Pericardium fibroblast (primary cell): ENCODE data around the gene KNSTRN. TPM values are rescaled to one million over a fixed set of nuclear protein-coding genes. Genes with fewer than 3 reads are reported as not detected.

ENCODE experiments used
- total RNA-seq: library from RNA; depleted of rRNA; stranded (reverse); fragments of >200 nt; gene quantifications from 2 replicates; pipeline ENCODE4 v1.2.3, GENCODE V29; 2015

Gene KNSTRN
- total RNA-seq: 11.6 and 15.2 TPM in 2 replicates

GRCh38 chr15:40382580-40383456, at the start of gene KNSTRN:
TSS of gene KNSTRN (plus strand) at chr15:40382721. CDS start at chr15:40382836, 115 bp downstream.

DNA sequence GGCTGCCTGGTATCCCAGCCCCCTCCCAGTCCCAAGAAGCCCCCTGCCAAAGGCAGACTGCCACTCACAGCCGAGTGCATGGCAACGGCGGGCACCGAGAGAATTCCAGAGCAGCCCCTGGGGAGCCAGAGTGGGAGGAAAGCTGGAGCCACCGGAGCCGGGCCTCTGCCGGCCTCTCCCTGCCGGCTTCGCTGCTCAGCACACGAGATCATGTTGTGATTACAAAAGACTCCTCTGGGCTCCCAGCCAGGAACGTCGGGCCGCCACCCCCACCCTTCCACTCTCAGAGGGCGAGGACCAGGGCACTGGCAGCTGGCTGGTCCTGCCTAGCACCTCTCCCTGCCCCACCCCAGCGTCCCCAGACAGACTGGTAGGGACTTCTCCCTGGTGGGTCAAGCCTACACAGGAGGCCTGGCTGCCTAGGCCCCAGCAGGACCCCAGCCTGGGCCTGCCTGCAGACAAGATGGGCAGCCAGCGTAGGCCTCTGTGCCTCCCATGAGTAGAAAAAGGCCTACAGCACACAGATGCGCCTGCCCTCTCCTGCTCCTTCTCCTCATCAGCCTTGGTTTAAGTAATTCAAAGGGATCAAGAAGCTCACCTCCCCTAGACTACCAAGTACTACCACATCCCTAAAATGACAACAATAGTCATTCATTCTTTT, 41.7 kb upstream of the KNSTRN start, which contains the start of gene CCDC9B:
TSS of gene CCDC9B (minus strand) at position 200 of the 661 bp plus-strand sequence. CDS start at position 80, 120 bp downstream.

GRCh38 chr15:40357723-40358470, 24.6 kb upstream of the KNSTRN start, which contains the start of gene DISP2:
TSS of gene DISP2 (plus strand) at chr15:40358219. CDS start at chr15:40358322, 103 bp downstream.

GRCh38 chr15:40405501-40406381, 23.2 kb downstream of the KNSTRN start, which contains the start of gene IVD:
TSS of gene IVD (plus strand) at chr15:40405795. CDS start at chr15:40405828, 33 bp downstream.

DNA sequence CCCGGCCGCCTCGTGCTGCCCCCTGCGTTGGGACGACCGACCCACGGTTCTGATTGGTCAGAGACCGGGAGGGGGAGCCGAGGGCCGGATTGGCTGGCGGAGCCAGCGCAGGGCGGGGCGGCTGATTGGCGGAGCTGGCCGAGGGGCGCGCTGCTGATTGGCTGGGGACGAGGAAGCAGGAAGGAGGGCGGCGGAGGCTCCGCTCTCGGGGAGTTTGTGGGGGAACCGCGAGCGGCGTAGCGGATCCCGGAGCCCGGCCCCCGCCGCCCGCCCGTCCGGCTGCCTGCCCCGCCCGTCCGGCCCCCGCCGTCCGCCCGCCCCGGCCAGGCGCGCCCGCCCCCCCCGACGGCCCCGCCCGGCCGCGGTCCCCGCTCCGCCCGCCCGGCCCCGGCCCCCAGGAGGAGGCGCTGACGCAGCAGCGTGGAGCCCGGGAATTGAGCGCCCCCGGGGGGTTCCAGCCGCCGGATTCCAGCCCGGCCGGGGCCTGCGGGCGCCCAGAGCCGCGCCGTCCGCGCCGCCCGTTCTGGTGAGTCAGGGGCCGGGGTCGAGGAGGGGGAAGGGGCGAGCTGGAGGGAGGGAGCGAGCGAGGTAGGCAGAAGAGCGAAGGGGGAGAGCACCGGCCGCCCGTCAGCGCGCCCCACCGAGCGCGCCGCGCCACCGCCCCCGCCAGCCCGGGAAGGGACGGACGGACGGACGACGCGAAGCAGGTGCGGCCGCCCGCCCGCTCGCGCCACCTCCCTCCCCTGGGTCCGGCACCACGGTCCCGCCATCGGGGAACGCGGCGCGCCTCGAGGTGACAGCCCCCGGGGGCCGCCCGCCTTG, 58.4 kb downstream of the KNSTRN start, which contains the start of gene BAHD1:
TSS of gene BAHD1 (plus strand) at position 211 of the 822 bp plus-strand sequence. CDS start 17,512 bp downstream, outside the sequence.

Other genes with a start within 250 kb of the KNSTRN start
- 0.43 and 1.4 TPM in 2 replicates for gene BUB1B, start 221.7 kb upstream of the KNSTRN start, total RNA-seq
- gene PAK6, start 143.7 kb upstream of the KNSTRN start, total RNA-seq: 0.12 TPM in 1 of 2 replicates, not detected in the other
- not detected in 2 replicates for gene ANKRD63, start 99.7 kb upstream of the KNSTRN start, total RNA-seq
- gene PLCB2, start 74.8 kb upstream of the KNSTRN start, total RNA-seq: 0.09 and 0.23 TPM in 2 replicates
- 8.6 and 30.1 TPM in 2 replicates for gene INAFM2, start 59.0 kb upstream of the KNSTRN start, total RNA-seq
- 0.09 and 1.6 TPM in 2 replicates for gene CCDC9B, start 41.8 kb upstream of the KNSTRN start, total RNA-seq
- gene PHGR1, start 31.7 kb upstream of the KNSTRN start, total RNA-seq: not detected in 2 replicates
- gene DISP2, start 24.5 kb upstream of the KNSTRN start, total RNA-seq: 0.09 and 0.23 TPM in 2 replicates
- gene IVD, start 23.1 kb downstream of the KNSTRN start, total RNA-seq: 32.2 and 36.8 TPM in 2 replicates
- 10.7 and 13.9 TPM in 2 replicates for gene BAHD1, start 58.2 kb downstream of the KNSTRN start, total RNA-seq
- gene CHST14, start 88.3 kb downstream of the KNSTRN start, total RNA-seq: 20.5 and 29.2 TPM in 2 replicates
- gene CCDC32, start 182.3 kb downstream of the KNSTRN start, total RNA-seq: 15.7 and 17.2 TPM in 2 replicates
- gene RPUSD2, start 186.6 kb downstream of the KNSTRN start, total RNA-seq: 6.1 and 8.5 TPM in 2 replicates
- 1.5 and 2.3 TPM in 2 replicates for gene KNL1, start 211.5 kb downstream of the KNSTRN start, total RNA-seq